Astrocyte of the cerebellum (primary cell): ENCODE measurements around the gene TIGD3.

Experiments
- DNase-seq: peaks from one replicate; pipeline ENCODE4 v3.0.0-alpha.2; 2011; ENCODE audit warnings: low read depth
- H3K4me3 ChIP-seq: 2 replicates; pipeline ENCODE4 v1.5.1; 2011; ENCODE audit warnings: mild to moderate bottlenecking, low read depth, low read length, moderate library complexity
- in situ Hi-C: cut with HindIII; loops from 2 replicates; pipeline ENCODE4 v1.10.0; 2017; ENCODE audit warnings: low sequenced_read_pairs
- TF ChIP-seq, protein P1 (sequence below): IDR thresholded peaks from 2 replicates; pipeline ENCODE4 v1.5.1; 2012; ENCODE audit warnings: low read length, low read depth, moderate library complexity, mild to moderate bottlenecking; ENCODE audit errors: missing control alignments

TIGD3 gene

GRCh38 chr11:65393513-65394079 is 39.0 kb downstream of the TIGD3 start:
- DNase-seq = no peak
- H3K4me3 ChIP-seq = no peak overlapping the region
- in situ Hi-C loops = no loop called here
- TF ChIP-seq, protein P1, sequence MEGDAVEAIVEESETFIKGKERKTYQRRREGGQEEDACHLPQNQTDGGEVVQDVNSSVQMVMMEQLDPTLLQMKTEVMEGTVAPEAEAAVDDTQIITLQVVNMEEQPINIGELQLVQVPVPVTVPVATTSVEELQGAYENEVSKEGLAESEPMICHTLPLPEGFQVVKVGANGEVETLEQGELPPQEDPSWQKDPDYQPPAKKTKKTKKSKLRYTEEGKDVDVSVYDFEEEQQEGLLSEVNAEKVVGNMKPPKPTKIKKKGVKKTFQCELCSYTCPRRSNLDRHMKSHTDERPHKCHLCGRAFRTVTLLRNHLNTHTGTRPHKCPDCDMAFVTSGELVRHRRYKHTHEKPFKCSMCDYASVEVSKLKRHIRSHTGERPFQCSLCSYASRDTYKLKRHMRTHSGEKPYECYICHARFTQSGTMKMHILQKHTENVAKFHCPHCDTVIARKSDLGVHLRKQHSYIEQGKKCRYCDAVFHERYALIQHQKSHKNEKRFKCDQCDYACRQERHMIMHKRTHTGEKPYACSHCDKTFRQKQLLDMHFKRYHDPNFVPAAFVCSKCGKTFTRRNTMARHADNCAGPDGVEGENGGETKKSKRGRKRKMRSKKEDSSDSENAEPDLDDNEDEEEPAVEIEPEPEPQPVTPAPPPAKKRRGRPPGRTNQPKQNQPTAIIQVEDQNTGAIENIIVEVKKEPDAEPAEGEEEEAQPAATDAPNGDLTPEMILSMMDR = no peak

- TF ChIP-seq, protein P1 = no peak
- no peak for DNase-seq
- H3K4me3 ChIP-seq = no peak overlapping the region
- in situ Hi-C loops = no loop called here
Measured at GRCh38 chr11:65394125-65394536, 39.6 kb downstream of the TIGD3 start.

DNA sequence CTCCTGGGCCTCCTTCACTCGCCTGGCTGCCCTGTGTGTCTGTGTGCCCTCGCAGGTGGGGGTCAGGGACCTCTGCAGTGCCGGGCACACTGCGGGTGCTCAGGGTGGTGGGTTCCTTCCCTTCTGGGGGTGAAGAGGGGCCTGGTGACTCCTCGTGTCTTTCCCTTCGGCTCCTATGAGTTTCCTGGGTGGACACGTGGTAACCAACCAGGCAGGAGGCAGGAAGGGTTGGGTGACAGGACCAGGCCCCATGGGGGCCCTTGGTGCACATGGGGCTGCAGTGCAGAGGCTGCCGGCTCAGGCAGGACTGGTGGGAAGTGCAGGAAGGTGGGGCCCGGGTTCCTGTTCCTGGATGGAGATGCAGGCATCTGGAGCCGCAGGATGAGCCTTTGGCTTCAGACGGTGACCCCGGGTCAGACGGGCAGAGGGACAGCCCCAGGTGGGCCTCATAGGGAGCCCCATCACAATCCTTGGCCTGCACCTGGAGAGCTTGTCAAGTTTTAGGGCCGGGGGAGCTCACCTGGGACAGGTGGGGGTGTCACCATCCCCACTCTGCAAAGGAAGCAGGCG is 41.5 kb downstream of the TIGD3 start:
- DNase-seq = no peak
- in situ Hi-C loops = no loop called here
- no peak overlapping the region for H3K4me3 ChIP-seq
- TF ChIP-seq, protein P1 = no peak

DNA sequence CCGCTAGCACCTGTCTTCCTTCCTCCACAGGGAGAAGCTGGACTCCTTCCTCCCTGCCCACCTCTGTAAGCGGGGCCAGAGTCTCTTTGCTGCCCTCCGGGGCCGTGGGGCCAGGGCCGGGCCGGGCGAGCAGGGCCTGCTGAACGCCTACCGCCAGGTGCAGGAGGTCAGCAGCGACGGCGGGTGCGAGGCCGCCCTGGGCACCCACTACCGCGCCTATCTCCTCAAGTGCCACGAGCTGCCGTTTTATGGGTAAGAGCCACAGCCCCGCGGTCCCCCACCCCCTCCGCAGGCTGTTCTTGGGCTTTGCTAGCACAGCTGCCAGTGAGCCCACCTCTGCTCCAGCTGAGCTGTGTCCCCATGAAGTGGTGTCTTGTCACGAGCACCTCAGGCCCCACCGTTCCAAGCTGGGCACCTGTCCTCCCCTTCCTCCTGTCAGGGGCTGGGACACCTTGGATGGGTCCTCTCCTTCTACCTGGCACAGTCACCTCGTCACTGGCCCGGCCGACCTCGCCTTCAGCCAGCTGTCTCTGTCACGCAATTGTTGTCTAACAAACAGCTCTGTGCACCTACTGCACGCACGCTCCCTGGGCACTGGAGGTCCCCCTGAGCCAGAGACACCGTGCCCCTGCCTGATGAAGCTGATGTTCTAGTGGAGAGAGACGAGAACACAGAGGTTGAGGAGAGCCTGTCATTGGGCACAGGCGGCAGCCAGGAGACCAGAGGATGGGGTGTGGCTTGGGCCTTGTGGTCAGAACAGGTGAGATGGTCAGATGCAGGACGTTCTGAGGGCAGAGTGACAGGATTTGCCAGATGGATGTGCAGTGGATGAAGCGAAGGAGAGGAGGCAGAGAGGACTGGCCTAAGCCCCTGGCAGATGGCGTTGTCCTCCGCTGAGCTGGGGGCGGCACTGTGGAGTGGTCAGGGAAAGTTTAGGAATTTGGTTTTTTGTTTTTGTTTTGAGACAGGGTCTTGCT is 42.5 kb downstream of the TIGD3 start:
- H3K4me3 ChIP-seq = no peak overlapping the region
- no peak for DNase-seq
- in situ Hi-C loops = no loop called here
- TF ChIP-seq, protein P1 = no peak

GRCh38 chr11:65398362-65398910 is 43.9 kb downstream of the TIGD3 start:
- in situ Hi-C loops = no loop called here
- DNase-seq = no peak
- H3K4me3 ChIP-seq = no peak overlapping the region
- TF ChIP-seq, protein P1 = no peak

GRCh38 chr11:65399249-65399648 is 44.7 kb downstream of the TIGD3 start:
- no peak for DNase-seq
- TF ChIP-seq, protein P1 = no peak
- in situ Hi-C loops = no loop called here
- H3K4me3 ChIP-seq = no peak overlapping the region
